Hematopoietic multipotent progenitor cell treated with erythropoietin and hydrocortisone succinate and interleukin-3 and kit ligand, for 15 days (in vitro differentiated cells): Measurements from ENCODE around the gene EML3.

Experiments
- DNase-seq: peaks from one replicate; pipeline ENCODE4 v3.0.0-alpha.2; 2015; ENCODE audit warnings: low spot score

Gene EML3

DNA sequence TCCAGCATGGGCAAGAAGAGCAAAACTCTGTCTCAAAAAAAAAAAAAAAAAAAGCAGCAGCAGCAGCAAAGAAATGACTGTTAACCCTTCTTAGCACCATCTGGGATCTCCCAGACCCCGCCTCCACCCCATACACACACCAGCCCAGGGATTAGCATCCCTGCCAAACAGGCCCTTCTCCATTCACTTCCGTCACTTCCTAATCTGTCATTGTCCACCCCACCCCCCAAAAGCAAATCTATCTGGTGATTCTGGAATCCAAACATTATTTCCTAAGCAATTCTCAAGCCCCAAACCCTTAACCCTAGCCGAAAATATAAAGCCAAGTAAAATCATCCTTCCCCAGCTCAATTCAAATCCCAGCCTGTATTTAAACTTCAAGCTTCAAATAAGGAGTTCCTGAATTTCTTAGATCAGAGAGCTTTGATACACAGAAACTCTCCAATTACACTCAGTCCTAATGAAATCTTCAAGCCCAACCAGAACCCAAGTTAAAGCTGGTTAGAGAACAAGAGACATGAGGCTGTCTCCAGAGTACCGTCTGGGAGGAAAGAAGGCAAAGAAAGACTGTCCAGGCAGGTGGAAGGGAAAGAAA is 60.0 kb downstream of the EML3 start:
- DNase-seq: no peak
